DMS153 (cell line): ENCODE data around the gene FILIP1.
"Not testable (repeated sequence)": the region's sequence is repeated elsewhere in the genome, so short reads cannot be mapped to it uniquely, and the experiment has no call there.

Experiments used
- DNase-seq: peaks from one replicate; lab custom pipeline; 2025; lab: John Stamatoyannopoulos, UW

FILIP1 gene

DNA sequence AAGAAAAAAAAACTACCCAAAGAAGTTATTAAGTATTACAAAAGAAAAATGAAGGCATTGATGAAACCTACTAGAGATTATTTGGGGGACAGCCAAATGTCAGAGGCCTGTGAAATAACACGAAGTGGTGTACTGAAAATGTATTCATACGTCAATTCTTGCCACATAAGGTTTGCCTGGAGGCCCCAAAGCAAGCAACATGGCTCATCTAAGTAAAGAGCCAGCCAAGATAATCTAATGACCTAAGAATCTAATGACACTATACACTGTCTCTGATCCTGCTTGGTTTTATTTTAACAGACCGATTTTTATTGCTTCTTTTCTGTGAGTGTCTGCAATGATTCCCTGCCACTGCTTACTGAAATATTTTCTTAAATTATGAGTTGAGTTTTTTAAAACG, 34.7 kb downstream of the FILIP1 start:
- no peak for DNase-seq

DNA sequence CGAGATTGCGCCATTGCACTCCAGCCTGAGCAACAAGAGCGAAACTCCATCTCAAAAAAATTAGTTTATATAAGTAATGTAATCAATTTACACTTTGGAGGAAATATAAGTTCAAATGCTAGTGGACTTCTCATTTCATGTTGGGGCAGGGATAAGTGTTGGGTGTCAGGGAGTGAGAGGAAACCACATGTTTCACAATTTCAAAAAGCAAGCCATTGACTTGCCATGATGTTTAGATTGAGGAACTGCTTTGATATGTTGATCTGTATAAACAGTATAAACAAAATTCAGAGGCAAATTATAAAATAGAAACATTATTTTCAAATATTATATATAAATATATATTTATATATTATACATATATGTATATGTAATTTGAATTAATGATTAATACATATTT, 42.7 kb downstream of the FILIP1 start:
- no peak for DNase-seq

DNA sequence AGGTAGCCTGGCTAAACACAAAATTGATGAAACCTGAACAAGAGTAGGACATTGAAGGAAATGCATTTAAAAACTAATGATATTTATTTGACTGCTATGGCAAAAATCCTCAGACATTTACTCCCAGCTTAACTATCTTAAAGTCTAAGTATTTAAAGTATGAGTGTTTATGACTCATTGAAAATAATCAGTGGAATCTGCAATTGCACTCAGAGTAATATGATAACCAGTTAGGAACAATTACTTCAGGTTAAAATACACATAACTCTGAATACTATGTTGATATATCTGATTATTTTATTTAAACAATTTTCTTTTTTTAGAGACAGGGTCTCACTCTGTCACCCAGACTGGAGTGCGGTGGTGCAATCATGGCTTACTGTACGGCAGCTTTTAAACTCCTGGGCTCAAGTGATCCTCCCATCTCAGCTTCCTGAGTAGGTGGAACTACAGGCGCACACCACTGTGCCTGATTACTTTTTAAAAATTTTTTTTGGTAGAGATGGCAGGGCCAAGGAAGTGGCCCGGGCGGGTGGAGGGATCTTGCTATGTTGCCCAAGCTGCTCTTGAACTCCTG, 43.9 kb downstream of the FILIP1 start:
- DNase-seq = no peak

DNA sequence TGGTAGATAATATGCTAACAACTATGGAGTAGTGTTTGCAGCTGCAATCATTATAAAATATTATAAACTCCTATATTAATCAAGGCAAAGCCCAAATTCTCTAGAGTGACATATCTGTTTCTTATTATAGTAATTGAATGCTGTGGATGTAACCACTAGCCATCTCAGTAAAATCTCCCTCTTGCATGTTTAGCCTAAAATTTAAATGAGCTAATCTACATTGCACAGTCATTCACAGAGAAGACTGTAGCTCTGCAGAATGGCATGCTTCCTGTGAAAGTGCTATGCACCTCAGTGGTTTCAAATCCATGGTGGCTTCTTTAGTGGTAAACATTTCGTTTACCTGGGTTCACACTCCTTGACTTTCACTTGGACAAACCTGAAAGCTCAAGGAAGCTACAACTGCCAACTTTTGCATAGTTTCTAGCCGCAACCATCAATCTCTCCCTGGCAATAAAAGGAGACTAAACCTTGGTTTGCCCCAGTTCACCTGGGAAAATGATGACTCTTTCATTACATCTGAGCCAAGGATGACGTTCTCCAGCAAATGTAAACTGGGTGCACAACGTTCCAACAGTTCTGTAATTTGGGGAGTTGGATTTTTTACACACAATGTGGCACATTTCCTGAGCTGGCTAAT, 47.2 kb downstream of the FILIP1 start:
- DNase-seq = no peak

DNA sequence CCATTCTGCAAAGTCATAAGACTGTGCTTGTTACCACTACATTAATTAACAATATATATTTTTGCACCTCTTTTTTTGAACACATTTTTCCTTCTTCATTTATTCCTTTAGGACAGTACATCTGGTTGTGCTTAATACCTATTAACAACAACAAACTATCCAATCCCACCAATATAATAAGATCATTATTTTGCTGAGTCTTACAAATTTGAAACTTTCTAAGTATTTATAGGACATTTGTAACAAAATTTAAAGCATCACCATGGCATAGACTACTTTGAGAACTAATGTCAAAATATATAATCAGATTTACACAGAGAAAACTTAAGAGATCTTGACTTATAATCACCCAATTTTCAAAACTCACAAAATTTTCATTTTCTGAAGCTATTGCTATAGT, 47.9 kb downstream of the FILIP1 start:
- no peak for DNase-seq

DNA sequence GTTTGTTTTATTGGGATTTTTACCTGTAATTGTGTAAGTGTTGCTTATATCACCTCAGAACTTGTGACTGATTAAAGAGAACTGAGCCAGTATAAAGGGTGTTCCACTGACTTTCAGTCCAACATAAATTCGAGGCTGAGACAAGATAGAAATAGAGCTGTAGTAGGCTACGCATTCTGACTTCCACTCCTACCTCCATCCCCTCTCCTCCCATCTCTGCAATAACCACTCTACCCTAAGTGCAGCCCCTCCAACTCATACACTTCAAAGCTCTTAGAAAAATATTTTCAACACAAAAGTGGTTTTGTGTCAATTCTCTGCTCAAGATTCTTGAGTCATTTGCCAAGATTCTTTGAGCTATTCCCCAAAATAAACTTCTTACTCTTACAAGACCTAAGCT, 48.7 kb downstream of the FILIP1 start:
- DNase-seq = no peak

DNA sequence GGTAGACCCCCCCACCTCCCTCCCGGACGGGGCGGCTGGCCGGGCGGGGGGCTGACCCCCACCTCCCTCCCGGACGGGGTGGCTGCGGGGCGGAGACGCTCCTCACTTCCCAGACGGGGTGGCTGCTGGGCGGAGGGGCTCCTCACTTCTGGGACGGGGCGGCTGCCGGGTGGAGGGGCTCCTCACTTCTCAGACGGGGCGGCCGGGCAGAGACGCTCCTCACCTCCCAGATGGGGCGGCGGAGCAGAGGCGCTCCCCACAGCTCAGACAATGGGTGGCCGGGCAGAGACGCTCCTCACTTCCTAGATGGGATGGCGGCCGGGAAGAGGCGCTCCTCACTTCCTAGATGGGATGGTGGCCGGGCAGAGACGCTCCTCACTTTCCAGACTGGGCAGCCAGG, 51.7 kb downstream of the FILIP1 start:
- not testable (repeated sequence) for DNase-seq

DNA sequence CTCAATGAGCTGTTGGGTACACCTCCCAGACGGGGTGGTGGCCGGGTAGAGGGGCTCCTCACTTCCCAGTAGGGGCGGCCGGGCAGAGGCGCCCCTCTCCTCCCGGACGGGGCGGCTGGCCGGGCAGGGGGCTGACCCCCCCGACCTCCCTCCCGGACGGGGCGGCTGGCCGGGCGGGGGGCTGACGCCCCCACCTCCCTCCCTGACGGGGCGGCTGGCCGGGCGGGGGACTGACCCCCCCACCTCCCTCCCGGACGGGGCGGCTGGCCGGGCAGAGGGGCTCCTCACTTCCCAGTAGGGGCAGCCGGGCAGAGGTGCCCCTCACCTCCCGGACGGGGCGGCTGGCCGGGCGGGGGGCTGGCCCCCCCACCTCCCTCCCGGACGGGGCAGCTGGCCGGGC, 52.1 kb downstream of the FILIP1 start:
- not testable (repeated sequence) for DNase-seq

DNA sequence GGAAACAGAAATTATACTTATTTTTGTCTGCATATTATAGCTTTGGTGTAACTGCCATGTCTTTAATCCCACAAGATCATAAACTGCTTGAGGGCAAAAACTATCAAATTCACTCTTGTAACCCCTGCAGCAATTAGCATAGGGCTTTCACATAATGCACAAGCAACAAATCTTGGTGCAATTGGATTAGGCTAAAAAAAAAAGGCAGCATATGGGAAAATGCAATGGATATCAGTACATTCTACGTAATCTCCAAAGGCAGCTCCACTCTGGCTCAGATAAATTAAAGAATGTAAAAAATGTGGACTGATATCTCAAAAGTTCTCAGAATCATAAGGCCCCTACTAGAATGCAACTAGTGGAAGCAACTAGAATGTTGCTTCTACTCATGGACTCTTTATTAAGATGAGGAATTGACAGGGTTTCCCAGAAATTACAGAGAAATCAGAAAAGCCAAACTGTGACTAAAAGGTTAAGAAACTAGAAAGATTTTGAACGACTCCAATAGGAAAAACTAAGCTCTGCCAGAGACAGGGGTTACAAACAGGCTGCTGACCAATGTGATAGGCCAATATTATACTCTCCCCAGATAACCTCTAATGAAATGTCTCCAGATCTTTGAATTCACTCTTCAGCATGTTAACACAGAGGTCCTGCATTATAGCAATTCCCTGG, 55.0 kb downstream of the FILIP1 start:
- DNase-seq = no peak

DNA sequence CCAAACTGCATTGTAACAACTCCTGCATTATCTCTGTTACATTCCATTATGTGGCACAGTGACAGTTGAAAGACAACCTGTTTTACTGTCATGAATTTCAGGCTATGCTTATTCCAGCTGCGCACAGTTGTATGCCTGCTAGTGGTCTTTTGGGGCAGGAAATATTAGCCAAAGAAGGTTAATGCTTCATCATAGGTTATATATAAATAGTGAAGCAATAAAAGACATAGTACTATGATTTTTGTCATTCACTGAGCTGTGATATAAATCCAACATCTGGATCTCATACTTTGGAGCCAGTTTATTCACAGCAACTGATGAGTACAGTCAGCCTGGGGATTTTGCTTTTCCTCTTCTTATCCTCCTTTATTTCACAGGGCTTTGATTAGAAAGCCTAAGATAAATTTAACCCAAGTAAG, 55.6 kb downstream of the FILIP1 start:
- no peak for DNase-seq

DNA sequence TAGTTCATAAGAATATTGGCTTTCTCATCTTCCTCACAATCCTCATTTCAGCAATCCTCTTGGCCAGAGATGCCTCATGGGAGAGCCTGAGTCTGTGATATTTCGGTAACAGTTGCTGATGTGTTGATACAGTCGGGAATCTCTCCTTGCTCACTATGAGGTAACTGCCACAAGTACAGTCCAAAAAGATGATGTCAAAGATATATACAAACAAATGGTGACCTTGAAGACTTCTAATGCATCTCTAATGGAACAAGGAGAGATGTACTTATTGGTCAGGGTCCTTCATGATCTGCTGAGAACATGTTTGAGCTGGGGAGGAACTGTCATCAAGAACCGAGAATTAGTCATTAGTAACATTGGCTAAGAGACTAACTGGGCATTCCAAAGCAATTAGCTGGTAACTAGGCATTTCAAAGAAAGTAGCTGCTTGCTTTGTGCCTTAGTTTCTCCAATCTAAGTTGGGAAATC, 56.1 kb downstream of the FILIP1 start:
- DNase-seq = no peak

DNA sequence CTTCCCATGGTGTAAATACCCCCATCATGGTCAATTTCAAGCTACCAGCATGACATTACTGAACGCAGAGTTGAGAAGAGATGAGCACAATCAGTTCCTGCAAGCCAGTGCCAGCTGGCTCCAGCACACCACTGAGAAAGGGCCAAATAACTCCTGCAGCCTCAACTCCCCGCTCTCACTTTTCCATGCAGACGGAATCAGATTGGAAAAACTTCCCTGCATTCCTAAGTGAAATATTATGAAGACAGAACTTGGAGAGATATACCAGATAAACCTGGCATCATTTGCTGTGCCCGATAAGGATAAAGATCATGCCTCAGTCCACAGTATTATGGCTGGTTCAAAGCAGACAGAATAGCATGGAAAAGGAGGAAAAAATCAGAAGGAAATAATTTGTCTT, 56.7 kb downstream of the FILIP1 start:
- DNase-seq = no peak

DNA sequence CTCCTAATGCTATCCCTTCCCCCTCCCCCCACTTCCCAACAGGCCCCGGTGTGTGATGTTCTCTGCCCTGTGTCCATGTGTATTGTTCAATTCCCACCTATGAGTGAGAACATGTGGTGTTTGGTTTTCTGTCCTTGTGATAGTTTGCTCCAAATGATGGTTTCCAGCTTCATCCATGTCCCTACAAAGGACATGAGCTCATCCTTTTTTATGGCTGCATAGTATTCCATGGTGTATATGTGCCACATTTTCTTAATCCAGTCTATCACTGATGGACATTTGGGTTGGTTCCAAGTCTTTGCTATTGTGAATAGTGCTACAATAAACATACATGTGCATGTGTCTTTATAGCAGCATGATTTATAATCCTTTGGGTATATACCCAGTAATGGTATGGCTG, 60.8 kb downstream of the FILIP1 start:
- not testable (repeated sequence) for DNase-seq

DNA sequence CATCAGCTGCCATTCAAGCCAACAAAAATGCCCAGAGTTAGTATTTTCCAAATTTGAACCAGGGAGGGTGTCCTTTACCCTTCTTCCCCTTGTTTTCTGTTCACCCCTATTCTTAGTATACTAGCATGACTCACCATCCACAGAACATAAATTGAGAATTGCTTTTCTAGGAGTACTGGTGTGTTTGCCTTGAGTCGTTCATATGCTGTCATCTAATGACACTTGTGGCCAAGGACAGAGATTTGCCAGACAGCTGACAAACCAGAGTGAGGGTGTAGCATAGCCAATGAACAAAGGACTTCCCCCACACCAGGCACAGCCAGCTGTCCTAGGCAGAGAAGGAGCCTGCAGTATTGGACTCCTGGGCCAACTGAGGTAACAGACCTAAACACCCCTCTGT, 62.2 kb downstream of the FILIP1 start:
- DNase-seq = peak; percentile 84

DNA sequence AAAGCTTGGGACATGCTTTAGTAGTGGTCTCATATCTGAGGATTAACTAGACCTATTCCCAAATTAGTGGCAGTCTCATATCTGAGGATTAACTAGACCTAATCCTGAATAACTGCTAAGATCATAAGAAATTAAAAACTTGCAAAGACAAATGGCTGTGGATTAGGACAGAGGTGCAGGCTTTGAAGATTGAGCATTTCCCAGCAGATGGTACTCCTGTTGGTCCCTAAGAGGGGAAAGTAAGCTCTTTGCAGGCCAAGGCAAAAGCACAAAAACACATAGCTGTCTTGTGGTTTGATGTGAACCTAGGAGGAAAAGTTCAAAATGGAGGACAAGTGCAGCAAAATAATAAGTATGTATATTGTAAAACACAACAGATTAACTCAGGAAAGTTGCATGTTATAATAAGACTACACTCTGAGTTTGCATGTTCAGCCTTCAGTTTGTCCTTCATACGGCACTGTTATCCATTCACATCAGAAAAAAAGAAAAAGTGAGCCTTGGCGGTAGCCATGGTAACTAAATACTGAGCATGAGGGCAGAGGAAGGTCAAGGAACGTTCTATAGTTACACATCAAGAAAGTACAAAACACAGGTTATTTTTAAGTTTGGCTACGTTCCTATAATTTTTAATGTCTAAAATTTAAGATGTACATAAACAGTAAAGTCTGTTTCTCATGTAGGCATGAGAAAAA, 62.8 kb downstream of the FILIP1 start:
- DNase-seq = no peak

DNA sequence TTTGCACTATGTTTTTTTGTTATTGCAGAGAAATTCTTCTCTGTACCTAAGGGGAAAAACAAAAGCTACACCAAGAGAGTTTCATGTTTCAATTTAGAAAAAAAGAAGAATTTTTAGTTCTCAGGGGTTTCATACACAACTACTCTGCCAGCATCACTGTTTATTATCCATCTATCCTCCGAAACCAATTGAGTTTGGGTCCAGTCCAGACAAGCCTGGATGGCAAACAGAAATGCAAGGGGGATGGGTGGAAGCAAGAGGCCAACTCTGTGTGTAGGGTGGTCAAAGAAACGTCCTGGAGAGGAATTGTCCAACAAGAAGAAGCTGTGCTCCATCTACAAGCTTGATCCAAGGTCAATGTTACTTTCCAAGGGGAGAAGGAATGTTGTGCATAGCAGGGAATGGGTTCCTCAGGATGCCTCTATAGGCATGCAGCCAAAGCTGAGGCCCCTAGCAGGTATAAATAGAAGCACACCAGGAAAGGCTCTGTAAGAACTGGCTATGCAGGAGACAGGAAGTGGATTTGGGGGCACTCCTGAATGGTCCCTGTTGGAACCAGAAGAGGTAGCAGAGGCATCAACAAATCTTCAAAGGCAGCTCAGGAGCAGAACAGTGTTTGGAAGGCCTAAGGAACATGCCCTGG, 64.4 kb downstream of the FILIP1 start:
- DNase-seq = no peak

DNA sequence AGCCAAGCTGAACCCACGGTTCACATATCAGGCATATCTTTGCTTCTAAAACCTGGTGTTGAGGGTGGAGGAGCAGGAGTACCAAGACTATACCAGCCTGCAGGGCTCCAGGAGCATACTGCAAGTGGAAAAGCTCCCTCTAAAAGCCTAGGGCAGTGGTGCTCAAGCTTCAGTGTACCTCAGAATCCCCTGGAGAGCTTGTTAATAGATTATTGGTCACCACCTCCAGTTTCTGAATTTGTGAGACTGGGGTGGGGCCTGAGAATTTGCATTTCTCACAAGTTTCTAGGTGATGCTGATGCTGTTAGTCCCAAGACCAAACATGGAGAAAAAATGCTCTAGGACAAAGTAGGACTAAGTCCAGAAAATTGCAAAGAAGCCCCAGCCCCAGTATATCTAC, 65.4 kb downstream of the FILIP1 start:
- DNase-seq = no peak

DNA sequence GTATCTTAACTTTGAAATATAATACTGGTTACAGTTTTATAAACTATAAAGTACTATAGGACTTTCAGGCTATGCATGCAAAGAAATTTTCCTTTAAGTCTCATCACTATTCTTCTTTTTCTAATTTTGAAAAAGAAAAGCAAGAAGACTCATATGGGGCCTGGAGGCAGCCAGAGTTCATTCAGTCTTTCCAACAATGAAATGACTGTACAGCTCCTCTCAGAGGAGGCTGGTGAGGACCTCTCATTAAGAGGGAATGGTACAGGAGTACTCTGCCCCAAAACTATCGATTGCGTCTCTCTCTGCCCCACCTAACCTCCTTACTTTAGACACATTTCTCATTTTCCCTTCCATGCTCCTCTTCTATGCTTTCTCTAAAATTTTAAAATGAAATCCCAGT, 66.3 kb downstream of the FILIP1 start:
- no peak for DNase-seq

DNA sequence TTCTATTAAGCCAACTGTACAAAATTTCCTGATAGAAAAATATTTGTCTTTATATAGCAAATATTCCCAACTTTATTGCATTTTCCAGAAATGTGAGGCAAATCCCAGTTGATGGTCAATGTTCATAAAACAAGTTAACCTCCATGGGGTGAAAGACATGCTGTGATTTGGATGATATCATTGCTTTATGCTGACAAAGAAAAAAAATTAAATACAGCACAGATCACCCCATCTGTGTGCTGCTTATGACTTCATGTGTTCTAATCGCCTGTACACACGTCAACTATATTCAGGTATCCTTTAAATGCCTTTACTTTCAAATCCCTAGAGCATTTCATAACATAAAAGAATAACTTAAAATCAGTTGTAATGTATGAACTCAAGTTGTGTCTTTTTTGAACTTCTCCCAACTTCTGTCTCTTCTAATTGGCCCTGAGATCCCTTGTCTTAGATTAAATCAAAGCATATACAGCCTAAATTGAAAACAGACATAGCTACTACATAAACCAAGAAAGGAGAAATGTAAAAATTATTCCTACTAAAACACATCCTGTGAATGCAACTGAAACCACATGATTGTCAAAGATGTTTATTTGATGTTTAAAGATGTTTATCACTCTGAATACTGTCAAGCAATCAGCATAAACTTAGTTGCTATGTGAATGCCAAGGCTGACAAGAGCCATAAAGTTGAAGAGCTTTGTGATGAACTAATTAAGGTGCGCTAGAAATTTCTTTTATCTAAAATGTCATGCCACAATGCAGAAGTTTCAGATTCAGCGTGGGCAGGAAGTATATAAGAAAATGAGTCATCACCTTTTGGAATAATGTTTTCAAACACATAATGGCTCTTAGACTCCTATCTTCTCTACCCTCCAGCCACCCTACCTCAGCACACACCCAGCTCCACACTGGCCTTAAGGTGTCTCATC, 68.7 kb downstream of the FILIP1 start:
- no peak for DNase-seq

DNA sequence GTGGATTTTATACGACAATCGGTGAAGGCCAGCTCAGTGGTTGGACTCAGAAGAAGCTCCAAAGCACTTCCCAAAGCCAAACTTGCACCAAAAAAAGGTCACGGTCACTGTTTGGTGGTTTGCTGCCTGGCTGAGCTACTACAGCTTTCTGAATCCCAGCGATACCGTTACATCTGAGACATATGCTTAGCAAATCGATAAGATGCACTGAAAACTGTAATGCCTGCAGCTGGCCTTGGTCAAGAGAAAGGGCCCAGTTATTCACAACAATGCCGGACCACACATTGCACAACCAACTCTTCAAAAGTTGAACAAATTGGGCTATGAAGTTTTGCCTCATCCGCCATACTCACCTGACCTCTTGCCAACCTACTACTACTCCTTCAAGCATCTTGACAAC, 70.2 kb downstream of the FILIP1 start:
- DNase-seq = no peak

DNA sequence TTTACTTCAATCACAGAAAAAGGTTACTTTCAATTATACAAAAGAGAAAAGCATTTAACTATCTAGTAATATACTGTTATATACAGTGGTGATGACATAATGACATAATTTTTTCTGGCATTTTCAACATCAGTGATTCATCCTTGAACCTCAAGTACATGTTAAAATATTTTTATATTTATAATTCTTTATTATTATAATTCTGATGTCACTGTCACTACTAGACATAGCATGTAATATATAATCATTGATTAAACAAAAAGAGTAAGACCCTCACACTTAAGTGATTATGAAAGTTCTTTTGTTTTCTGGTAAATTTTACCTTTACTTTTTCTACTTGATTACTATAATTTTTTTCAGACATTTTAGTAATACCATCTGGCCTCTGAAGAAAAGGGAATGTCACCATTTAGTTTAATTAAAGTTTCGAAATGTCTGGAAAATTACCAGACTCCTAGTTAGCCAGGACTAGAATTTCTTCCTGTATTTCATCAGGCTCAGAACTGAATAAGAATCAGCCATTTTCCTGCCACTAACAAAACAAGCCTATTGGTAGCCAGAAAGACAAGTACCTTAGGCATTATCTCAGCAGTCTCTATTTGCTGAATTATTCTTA, 71.5 kb downstream of the FILIP1 start:
- DNase-seq = no peak
